GM12892 (cell line): Measurements from ENCODE around the gene C8A.

Source experiments
- POLR2A ChIP-seq: IDR thresholded peaks from 2 replicates; pipeline ENCODE4 v1.6.1; 2011; ENCODE audit warnings: low read depth, low read length, control low read depth
- POLR2AphosphoS5 ChIP-seq: IDR thresholded peaks from 2 replicates; pipeline ENCODE4 v1.6.1; 2011; ENCODE audit warnings: low read depth, low read length, control low read depth

GRCh38 chr1:56911098-56911938 is 56.7 kb downstream of the C8A start:
- no peak for TF ChIP-seq POLR2AphosphoS5
- no peak for TF ChIP-seq POLR2A
